ENCODE data around the gene CDC34. TPM values are rescaled to one million over a fixed set of nuclear protein-coding genes. Genes with fewer than 3 reads are reported as not detected.

The CDC34 gene
- total RNA-seq, 1 donor from 2014 or later, result 111 TPM

DNA sequence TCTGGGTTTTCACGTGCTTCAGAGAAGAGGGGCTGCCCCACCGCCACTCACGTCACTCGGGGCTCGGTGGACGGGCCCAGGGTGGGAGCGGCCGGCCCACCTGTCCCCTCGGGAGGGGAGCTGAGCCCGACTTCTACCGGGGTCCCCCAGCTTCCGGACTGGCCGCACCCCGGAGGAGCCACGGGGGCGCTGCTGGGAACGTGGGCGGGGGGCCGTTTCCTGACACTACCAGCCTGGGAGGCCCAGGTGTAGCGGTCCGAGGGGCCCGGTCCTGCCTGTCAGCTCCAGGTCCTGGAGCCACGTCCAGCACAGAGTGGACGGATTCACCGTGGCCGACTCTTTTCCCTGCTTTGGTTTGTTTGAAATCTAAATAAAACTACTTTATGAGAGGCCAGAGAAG is 10.1 kb downstream of the CDC34 start:
- no peak overlapping the region for H3K27ac Mint-ChIP-seq (ENCODE audit: unreplicated experiment)
- no peak for TF ChIP-seq CTCF (conservative IDR thresholded peaks at IDR 0.05)
- H3K9me3 Mint-ChIP-seq, result no peaks in the 10 kb centered on the region

DNA sequence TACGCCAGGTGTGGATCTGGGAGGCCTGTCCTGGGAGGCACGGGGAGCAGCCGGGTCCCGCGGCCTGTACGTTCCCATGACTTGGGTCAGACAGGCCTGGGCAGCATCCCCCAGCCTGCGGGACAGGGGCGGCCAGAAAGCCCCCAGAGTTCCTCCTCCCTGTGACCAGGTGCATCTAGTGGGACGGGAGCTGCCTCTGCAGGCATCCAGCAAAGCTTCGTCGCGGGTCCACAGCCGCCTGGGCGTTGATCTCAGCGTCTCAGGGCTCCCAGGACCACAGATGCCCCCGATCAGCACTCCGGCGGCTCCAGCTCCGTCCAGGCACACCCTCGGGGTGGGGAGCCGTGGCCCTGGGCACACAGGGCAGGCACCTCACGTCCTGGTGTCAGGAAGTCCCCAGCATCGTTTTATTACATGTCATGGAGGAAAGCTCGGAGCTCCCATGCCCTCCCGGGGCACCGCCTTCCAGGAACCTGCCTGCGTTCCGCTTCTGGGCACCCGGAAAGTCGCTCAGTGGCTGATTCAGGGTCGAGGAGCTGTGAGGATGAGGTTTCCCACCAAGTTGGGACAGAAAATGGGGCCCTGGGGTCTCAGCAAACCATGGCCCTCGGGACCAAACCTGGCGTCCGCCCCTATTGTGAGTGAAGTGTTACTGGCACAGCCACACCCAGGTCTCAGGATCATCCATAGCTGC is 10.8 kb downstream of the CDC34 start:
- H3K9me3 Mint-ChIP-seq, result no peaks in the 10 kb centered on the region
- H3K4me3 Mint-ChIP-seq, result no peak overlapping the region
- no peak for TF ChIP-seq CTCF (conservative IDR thresholded peaks at IDR 0.05)
- H3K27me3 Mint-ChIP-seq (ENCODE audit: low read depth), result no peaks in the 10 kb centered on the region
- no peak overlapping the region for H3K27ac Mint-ChIP-seq (ENCODE audit: unreplicated experiment)
- H3K4me1 Mint-ChIP-seq, result no peaks in the 10 kb centered on the region
- peaks cover 2% of the 10 kb centered on the region for H3K36me3 Mint-ChIP-seq (ENCODE audit: low read depth)
- DNase-seq (ENCODE audit: low read depth, low spot score), result no peak

More for the DNA sequence above, 10.1 kb downstream of the CDC34 start:
- Mint-ChIP-seq H3K36me3 (ENCODE audit: low read depth) (peaks cover 2% of the 10 kb centered on the region), H3K4me1 (no peaks in the 10 kb centered on the region), H3K27me3 (ENCODE audit: low read depth) (no peaks in the 10 kb centered on the region), H3K4me3 (no peak overlapping the region)
- DNase-seq (ENCODE audit: low read depth, low spot score), result no peak

- peaks cover 2% of the 10 kb centered on the region for H3K36me3 Mint-ChIP-seq (ENCODE audit: low read depth)
- TF ChIP-seq CTCF (conservative IDR thresholded peaks at IDR 0.05), result no peak
- no peaks in the 10 kb centered on the region for H3K9me3 Mint-ChIP-seq
- DNase-seq (ENCODE audit: low read depth, low spot score), result no peak
- H3K4me1 Mint-ChIP-seq, result no peaks in the 10 kb centered on the region
- H3K27me3 Mint-ChIP-seq (ENCODE audit: low read depth), result peaks cover 3% of the 10 kb centered on the region
- H3K27ac Mint-ChIP-seq (ENCODE audit: unreplicated experiment), result peak within 1 kb of the TSS; percentile 37
- no peak within 1 kb of the TSS for H3K4me3 Mint-ChIP-seq
These were observed 12.5 kb downstream of the CDC34 start, which contains the start of gene GZMM for GRCh38 chr19:543910-544608. Gene GZMM (plus strand): TSS chr19:544053. CDS start chr19:544072, 19 bp downstream.

GRCh38 chr19:547117-547516 is 15.6 kb downstream of the CDC34 start:
- H3K4me1 Mint-ChIP-seq, result no peaks in the 10 kb centered on the region

More at GRCh38 chr19:547117-547516, 15.6 kb downstream of the CDC34 start:
- Mint-ChIP-seq H3K27ac (ENCODE audit: unreplicated experiment) (no peak overlapping the region), H3K36me3 (ENCODE audit: low read depth) (peaks cover 2% of the 10 kb centered on the region), H3K4me3 (no peak overlapping the region), H3K27me3 (ENCODE audit: low read depth) (peaks cover 9% of the 10 kb centered on the region), H3K9me3 (no peaks in the 10 kb centered on the region)
- DNase-seq (ENCODE audit: low read depth, low spot score), result no peak
- TF ChIP-seq CTCF (conservative IDR thresholded peaks at IDR 0.05), result no peak

Measured in neural crest cell (in vitro differentiated cells).